K562 (cell line): Measurements from ENCODE around the gene GOPC.

ENCODE experiments used
- CHD2 ChIP-seq: IDR thresholded peaks from 2 replicates; pipeline ENCODE4 v1.6.1; 2011; ENCODE audit warnings: low read depth, low read length
- DACH1 ChIP-seq: fragments of 450-650 bp; IDR thresholded peaks from 2 replicates; pipeline ENCODE4 v1.6.1; 2018; ENCODE audit not compliant: partially characterized antibody
- EHMT2 ChIP-seq: fragments of 450-650 bp; IDR thresholded peaks from 2 replicates; pipeline ENCODE4 v1.6.1; 2018; ENCODE audit warnings: antibody characterized with exemption
- HDAC3 ChIP-seq: fragments of 450-650 bp; IDR thresholded peaks from 2 replicates; pipeline ENCODE4 v1.6.1; 2018; ENCODE audit warnings: borderline replicate concordance, mild to moderate bottlenecking, moderate library complexity; ENCODE audit not compliant: partially characterized antibody
- HMGN3 ChIP-seq: IDR thresholded peaks from 2 replicates; pipeline ENCODE4 v1.6.1; 2011; ENCODE audit warnings: borderline replicate concordance, low read depth, mild to moderate bottlenecking, mixed read lengths, low read length; ENCODE audit not compliant: insufficient read length; ENCODE audit errors: extremely low read depth
- POLR2AphosphoS5 ChIP-seq: IDR thresholded peaks from 2 replicates; pipeline ENCODE4 v1.6.1; 2011; ENCODE audit warnings: mild to moderate bottlenecking, low read depth, low read length, moderate library complexity; ENCODE audit not compliant: control insufficient read depth, insufficient read depth
- SMARCC2 ChIP-seq: fragments of 450-650 bp; IDR thresholded peaks from 2 replicates; pipeline ENCODE4 v1.6.1; 2017; ENCODE audit warnings: antibody characterized with exemption, moderate library complexity, mild to moderate bottlenecking, low read depth
- SRSF1 ChIP-seq: fragments of 200-400 bp; formaldehyde crosslinking; IDR thresholded peaks from 2 replicates; pipeline ENCODE4 v1.6.1; 2017; ENCODE audit warnings: mild to moderate bottlenecking, low read depth, low read length, moderate library complexity
- TF ChIP-seq, protein P1 (sequence below), 3 experiments: IDR thresholded peaks in 2 of 3; conservative IDR thresholded peaks in 1 of 3; 2 replicates each; pipeline ENCODE4 v1.5.1; 2011 to 2012; ENCODE audit warnings: low read length in 3 of 3, mild to moderate bottlenecking in 3 of 3, control low read depth in 2 of 3, improper control_type of control experiment in 1 of 3, inconsistent platforms in 1 of 3, low read depth in 1 of 3, mixed read lengths in 1 of 3, moderate library complexity in 1 of 3; ENCODE audit not compliant: insufficient read depth in 2 of 3

DNA sequence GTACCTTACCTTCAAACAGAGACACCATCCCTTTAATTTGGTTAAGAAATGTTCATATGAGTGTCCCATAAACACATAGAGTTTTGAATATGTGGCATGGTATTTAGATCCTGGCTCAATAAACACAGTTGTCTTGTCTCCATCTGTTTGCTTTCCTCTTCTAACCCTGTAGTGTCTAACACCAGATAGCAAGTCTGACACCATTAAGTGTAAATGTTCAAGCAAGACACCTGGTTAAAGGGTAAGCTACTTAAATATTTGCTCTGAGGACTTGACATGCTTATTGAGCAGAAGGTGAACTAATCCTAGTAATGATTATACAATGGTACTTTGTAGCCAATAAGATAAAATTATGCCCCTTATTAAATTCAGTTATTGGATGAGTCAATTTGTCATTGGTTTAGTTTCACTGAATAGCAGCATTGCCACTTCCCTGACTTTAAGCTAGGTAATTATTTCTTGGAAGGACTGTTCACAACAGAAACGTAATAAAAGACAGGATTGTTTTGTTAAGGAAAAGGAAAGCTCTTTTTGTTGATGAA, 26.9 kb upstream of the GOPC start:
- TF ChIP-seq SMARCC2: no peak
- no peak for TF ChIP-seq POLR2AphosphoS5
- no peak for TF ChIP-seq SRSF1
- no peak for TF ChIP-seq HMGN3
- TF ChIP-seq DACH1: no peak
- no peak for TF ChIP-seq HDAC3
- no peak for TF ChIP-seq CHD2
- TF ChIP-seq EHMT2: no peak
- TF ChIP-seq, protein P1, sequence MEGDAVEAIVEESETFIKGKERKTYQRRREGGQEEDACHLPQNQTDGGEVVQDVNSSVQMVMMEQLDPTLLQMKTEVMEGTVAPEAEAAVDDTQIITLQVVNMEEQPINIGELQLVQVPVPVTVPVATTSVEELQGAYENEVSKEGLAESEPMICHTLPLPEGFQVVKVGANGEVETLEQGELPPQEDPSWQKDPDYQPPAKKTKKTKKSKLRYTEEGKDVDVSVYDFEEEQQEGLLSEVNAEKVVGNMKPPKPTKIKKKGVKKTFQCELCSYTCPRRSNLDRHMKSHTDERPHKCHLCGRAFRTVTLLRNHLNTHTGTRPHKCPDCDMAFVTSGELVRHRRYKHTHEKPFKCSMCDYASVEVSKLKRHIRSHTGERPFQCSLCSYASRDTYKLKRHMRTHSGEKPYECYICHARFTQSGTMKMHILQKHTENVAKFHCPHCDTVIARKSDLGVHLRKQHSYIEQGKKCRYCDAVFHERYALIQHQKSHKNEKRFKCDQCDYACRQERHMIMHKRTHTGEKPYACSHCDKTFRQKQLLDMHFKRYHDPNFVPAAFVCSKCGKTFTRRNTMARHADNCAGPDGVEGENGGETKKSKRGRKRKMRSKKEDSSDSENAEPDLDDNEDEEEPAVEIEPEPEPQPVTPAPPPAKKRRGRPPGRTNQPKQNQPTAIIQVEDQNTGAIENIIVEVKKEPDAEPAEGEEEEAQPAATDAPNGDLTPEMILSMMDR (IDR thresholded peaks at IDR 0.05 in 2 of 3, conservative IDR thresholded peaks at IDR 0.05 in 1 of 3; ENCODE audit: insufficient read depth in 2 of 3, low read depth in 1 of 3, low read length in 3 of 3): no peak
